T-helper 22 cell (primary cell): ENCODE measurements around the gene SUPT6H.

Experiments used
- DNase-seq: peaks from one replicate; pipeline ENCODE4 v3.0.0-alpha.2; 2020; ENCODE audit warnings: low read depth

The SUPT6H gene

DNA sequence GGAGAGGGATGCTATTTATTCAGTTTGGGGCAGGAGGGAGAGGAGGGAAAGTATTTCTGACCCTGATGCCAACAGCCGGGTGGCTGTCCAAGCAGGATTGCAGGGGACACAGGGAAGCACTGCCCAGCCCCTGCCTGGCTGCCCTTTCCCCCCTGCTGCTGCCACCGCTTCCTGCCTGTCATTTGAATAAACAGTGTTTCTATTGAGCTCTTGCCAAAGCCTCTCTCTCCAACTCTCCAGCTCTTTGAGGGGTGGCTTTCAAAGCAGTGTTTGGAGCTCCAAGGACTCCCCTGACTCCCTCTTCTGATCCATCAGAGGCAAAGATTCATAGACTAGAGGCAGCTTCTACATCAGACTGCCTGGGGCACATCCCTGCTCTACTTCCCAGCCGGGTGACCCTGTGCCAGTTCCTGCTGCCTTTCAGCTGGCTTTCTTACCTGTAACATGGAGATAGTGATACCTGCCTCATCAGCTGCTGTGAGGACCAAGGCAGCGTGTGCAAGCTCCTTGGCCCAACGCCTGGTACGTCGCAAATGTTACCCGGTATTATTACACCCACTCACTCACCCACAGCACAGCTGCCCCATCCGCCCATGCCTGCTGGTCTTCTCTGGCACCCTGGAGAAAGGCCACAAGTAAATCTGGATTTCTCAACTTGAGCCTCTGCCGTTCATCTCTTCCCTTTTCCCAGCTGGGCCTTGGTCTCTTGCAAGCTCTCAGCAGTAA is 40.2 kb downstream of the SUPT6H start:
- no peak for DNase-seq

DNA sequence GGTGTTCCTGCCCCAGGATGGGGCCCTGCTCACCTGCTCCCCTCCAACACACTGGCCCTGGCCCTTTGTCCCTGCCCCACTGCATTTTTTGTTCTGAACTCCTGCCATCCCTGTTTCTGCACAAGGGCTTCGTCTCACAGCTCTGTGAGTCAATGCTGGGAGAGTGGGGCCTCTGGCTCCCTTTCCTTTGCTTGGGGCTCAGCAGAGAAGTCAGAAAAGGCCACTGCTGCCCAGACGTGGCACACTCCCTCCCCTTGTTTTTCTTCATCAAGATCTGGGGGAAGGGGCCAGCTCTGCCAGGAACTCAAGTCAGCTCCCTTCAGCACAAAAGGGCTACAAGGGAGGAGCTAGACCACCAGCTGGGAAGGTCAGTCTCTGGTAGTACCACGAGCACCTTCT is 40.7 kb downstream of the SUPT6H start:
- no peak for DNase-seq

DNA sequence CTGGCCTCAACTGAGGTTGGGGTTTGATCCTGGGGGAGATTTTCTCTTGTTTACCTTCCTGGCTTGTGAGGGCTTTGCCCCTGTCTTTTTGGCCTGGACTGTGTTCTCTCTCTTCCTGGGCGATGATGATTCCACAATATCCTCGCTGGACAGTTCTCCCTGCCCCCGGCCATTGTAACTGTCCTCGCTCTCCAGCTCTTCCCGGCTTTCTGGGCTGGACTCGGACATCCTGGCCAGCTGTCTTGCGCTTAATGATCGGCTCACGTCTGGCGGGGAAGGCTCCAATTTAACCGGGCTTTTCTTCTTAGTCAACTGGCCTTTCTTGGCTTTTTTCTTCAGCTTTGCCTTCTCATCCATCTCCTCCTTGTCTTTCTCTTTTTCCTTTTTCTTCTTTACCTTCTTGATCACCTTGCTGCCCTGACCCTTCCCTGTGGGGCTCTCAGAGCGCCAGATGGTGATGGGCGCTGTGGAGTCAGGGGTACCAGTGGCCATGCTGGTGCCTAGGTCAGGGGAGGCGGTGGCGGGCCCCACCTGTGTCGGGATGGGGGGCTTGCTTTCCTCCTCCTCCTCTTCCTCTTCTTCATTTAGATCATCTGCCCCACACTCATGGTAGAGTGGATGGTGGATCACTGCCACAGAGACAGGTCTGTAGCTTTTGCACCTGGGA is 41.7 kb downstream of the SUPT6H start:
- no peak for DNase-seq

DNA sequence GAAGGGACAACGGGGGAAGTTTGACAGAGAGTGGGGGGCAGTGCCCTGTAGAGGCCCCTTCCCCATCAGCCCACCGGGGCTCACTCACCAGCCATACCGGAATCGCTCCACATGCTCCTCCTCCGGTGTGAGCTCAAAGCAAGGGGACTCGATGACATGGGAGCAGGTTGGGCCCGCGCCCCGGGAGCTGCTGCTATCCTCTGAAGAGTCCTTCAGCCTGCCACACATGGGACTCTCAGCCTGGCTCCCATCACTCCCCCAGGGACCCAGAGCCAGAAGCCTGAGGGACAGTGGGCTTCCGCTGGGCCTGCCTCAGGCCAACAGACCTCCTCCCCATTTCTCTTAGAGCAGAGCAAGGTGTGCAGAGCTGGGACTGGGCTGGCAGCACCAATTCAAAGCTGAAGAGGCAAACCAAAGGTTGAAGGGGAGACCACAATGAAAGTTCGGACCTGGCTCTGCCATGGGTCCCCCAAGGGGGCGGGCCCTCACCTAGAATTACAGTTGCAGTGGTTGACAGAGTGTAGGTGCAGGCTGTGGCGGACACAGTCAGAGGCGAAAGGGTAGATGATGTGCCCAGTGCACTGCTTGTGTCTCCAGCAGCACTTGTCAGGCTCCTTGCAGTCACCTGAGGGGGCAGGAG is 42.3 kb downstream of the SUPT6H start:
- DNase-seq, result no peak

DNA sequence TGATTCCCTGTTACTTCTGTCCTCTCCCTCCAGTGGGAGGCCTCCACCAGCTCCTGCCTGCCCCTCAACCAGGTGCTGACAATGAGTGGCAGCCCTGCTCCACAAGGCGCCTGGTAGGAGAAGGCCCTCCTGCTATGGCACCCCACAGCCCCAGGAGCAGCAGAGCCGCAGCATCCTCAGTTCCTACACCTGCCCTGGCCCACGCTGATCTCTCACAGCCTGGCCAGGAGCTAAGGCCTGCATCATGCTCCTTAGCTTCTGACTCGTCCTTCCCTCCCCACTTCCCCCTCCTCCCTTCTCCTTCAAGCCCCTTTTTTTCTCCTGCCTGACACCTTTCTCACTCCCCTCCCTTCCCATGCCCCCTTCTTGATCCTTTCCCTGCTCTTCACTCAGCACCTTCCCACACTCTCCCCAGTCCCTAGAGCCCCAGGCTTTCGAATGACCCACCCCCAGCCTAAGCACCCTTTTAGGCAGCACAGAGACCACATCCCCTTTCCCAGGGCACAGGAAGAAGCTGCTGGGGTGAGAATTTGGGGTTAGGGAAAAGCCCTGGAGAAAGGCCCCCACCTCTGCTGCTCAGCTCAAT is 43.2 kb downstream of the SUPT6H start:
- DNase-seq, result no peak

DNA sequence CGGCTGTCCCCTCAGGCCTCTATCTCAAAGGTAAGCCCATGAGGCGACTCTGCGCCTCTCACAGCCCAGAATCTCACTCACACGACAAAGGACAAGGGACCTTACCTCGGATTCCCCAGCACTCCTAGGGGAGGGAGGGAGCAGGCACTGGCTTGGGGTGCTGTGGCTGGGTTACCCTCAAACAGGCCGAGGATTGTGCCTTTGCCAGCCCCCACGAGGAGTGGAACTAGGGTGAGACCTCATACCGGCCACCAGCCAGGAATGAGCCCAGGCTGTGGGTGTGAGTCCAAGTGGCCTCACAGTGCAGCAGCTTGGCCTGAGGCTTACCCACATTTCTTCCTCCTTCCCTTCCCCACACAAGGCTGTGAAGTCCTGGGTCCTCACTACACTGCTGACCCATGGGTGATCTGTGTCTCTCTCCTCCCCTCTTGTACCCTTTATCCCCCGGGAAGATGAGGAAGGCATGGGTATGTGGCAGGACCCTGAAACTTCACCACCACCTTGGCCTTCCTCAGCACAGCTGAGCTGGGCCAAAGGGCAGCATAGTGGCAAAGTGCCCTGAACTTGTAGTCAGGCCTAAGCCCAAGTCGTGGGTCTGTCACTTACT is 43.8 kb downstream of the SUPT6H start:
- DNase-seq, result no peak

DNA sequence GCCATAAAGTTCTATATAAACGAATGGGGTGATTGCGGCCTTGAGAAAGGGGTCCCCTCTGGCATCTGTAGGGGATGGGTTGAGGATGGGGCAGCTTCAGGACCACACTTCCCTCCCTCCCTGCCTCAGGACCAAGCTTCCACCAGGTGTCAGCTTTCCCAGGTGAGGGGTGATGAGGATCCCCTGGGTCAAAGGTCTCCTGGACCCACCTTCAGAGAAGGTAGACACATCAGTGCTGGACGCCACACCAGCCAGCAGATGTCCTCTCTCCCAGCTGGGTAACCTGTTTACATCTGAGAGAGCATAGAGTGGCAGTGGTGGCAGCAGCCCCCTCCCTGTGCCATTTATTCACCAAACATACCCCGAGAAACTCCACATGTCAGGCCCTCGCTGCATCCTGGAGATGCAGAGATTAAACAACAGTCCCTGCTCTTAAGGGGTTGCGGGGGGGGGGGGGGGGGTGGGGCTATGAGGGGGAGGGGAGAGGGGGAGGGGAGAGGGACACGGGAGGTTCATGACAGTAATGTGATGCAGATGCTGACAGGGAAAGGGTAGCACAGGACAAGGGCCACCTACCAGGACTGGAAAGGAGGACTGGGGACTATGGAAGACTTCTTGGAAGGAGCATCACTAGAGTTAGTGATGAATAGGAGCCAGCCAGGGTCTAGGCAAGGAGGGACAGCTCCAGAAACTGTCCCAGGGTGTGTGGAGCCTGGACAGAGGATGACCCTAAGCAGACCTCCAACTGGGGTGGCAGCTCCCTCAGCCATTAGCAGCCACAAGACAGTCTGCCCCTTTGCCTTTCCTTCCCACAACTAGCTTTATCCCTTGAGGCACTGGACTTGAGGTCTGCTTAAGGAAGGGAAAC is 44.7 kb downstream of the SUPT6H start:
- DNase-seq, result no peak

DNA sequence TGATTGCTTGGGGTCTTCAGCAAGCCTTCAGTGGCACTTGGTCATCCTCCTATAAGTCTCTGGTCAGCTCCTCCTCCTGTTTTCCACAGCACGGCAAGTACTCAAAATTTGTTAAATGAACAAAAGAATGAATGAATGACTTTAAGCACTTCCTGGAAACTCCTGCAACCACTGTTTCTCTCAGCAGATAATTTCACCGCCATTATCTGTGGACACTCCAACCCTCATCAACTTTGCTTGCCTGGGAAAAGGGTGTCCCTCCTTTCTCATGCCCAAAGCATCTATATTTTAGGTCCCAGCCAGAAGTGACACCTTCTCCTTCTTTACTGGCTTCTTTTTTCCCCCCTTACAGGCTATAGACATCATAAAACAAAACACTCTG is 45.3 kb downstream of the SUPT6H start:
- no peak for DNase-seq

DNA sequence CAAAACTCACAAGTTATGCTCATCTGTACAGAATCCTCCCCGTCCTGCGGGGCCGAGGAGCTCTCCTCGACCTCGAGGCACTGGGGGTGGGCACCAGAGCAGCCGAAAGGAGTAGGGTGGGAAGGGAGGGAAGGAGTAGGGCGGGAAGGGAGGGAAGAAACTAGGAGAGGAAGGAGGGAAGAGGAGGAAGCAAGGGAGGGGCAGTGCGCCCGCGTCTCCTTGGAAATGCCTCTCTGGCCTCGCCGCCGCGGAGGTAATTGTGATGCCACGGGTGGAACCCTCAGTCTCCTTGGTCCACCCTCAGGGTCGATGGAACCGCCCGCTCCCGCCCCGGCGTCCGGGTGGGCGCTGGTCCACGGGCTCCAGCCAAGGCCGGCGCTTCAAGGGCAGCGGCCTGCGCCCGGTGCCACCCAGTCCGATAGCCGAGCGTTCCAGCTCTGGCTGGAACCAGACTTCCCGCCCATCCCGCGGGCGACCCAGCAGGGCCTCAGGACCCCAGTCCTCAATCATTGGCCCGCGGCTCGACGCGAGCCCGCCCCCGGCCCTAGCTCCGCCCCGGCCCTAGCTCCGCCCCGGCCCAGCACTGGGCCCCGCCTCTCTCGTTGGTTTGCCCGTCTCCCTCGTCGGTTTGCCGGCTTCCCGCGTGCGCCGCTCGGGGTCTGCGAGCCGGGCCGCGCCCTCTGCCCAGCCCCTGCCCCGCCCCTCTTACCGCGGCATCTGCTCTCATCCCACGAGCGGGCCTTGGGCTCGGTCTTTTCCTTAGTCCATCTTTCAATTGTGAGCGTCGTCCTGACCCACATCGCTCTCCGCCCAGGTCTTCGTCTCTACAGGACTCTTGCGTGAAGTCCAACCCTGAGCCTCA is 49.1 kb downstream of the SUPT6H start:
- DNase-seq, result peak; percentile 83

DNA sequence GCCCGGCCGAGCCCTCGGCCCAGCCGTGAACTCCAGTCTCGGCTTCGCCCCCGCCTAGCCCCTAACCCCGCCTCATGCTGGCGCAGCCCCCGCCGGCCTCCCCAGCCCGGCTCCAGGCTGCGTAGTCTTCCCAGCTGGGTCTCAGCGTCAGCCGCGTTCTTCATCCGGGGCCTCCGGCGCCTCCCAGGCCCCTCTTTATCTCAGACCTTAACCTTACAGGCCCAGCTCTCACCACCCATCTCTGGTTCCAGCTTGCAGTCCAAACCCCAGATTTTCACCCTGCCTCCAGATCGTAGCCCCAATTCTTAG is 49.7 kb downstream of the SUPT6H start, which contains the start of gene PROCA1:
PROCA1 (minus strand) TSS at position 166 of the 309 bp plus-strand sequence. CDS start 228 bp downstream, outside the sequence.
- DNase-seq, result peak; percentile 27

DNA sequence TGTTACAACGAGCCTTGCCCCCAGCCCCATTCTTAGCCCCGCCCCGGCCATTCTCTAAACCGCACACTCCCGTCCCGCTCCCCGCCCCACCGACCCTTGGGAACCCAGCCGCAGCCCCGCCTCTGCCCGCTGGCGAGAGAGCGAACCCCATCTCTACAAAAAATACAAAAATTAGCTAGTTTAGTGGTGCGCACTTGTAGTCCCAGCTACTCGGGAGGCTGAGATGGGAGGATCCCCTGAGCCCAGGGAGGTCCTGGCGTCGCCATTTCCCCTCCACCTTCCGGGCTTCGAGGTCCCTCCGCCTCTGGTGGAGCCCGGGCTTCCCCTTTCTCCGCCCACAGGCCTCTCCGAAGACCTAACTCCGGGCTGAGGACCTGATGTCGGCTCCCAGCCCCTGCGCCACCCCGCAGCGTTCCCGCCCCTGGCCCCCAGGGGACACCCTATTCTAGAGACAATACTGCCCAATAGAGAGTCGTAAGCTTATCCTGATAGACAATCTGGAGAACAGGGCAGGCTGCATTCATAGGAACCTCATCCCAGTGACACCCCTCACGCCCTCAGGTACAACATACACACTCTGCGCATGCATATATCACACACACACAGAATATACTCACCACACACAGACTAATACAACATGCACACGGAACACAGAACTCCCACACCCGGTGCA is 50.2 kb downstream of the SUPT6H start:
- DNase-seq, result peak; percentile 53

DNA sequence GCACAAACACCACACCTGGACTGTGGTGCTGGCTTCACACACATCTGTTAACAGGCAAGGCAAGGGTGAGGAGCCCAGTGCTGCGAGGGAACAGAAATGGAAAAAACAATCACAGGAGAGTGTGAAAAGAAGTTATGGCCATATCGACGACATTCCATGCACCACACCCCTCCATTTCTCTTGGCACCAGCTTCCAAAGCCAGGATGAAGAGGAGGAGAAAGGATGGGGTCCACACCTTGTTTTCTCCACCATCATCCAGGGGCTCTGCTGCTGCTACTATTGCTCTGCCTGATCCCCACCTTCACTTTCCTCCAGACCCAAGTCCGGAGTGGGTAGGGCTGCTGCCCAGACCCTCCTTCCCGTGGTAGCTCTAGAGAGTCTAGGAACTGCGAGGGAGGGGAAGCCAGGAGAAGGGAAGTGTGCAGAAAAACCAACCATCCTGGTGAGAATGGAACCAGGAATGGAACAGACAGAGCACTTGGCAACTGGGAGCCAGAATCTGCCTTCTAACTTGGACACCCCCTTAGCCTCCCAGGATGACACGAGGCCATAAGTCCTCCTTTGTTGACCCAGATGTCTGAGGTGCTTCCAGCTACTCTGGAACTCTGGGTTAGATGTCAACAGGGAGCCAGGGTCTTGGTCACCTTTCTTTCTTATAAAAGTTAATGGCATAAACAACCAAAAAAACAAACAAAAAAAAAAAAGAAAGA is 50.9 kb downstream of the SUPT6H start:
- DNase-seq, result no peak

DNA sequence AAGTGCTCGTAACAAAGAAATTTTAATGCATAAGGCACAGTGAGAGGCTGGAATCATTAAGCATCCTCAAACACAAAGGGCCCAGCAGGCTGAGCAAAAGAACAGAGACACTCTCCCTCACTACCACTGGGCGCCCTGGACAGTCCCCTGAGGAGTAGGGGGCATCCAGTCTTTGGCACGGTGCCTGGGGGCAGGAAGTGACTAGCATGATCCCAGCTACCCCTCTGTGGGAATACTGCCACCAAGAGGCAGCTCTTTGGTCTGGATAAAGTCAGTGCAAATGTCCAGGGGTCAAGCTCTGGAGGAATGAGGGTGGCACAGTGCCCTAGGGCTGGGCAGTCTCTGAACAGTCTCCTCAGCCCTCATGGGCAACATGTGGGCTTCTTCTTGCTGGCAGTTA is 52.3 kb downstream of the SUPT6H start:
- DNase-seq, result no peak

DNA sequence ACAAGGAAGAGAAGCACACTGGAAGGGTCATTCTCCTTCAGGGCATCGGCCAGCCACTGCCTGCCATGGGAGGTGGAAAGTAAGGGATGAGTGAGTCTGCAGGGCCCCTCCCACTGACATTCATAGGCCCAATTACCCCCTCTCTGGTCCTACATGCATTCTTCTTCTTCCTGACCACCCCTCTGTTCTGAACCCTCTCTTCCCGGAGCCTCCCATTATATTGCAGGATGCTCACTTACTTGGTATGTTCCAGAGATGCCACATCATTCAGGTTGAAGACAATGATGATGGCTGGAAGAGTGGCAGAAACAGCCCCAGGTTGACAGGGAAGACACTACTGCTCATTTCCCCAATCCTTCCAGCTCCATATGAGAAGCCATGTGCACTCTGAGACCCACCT is 53.2 kb downstream of the SUPT6H start:
- no peak for DNase-seq

DNA sequence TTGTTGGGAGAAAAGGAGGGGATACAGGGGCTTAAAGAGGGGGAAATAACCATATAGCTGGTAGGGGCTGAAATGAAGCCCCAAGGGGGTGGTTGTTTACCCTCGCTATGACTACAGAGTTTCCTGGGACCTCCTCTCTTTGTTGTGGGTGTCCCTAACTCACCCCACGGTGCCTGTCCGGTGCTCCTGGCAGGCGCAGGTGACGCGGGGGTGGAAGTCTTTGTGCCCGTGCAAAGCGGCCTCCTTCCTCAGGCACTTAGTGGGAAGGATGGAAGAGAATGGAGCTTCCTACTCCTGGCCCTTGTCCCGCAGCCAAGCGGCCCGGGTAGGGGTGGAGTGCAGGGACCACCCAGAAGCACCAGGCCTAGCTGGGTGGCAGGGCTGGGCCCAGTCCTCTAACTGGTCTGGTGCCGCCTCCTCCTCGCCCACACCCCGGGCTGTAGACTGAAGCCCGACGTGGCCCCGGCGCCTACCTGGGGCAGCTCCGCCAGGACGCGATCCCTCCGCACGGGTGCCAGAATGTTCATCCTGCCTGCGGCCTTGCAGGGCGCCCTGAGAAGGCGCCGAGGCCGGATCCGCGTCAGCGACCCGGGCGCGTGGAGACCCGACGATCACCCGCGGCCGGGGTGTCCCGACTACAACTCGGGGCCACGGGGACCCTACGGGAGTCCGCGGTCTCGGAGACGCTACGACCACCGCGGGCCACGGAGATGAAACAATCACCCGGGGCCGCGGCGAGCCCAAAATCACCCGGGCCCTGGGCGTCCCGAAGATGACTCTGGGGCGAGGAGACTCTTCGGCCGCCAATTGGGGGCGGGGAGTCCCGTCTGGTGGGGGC is 55.0 kb downstream of the SUPT6H start:
- no peak for DNase-seq

DNA sequence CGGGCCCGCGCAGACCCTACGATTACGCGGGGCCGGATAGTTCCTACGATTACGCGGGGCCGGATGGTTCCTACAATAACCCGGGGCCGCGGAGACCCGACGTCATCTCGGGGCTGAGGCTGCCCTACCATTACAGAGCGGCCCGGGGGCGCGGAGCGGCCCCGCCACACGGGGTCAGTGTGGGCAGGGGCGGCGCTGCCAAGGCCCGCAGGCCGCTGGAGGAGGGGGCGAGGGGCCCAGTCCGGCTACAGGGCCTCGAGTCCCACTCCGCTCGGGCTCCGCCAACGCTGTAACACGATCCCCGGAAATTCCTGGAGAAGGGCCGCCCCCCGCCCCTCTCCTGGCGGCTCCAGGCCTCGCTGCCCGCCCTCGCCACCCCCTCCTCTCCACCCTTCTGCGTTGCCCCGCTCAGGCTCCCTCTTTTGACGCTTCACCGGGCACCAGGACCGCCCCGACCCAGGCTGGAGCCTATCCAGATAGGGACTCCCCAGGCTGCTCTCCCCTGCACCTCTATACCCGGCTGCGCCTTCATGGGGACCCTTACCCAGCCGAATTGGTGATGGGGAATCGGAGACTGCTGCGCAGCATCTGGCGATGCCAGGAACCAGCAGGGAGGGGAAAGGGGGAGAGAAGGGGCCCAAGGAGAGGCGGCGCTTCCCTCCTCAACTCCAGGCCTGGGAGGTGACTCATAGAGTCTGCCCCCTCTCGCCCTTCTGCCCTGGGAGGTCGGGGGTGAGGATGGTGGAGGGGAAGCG is 55.8 kb downstream of the SUPT6H start, which contains the start of gene RAB34:
RAB34 (minus strand) TSS at position 291 of the 755 bp plus-strand sequence. CDS start 602 bp downstream, outside the sequence.
- DNase-seq, result no peak

DNA sequence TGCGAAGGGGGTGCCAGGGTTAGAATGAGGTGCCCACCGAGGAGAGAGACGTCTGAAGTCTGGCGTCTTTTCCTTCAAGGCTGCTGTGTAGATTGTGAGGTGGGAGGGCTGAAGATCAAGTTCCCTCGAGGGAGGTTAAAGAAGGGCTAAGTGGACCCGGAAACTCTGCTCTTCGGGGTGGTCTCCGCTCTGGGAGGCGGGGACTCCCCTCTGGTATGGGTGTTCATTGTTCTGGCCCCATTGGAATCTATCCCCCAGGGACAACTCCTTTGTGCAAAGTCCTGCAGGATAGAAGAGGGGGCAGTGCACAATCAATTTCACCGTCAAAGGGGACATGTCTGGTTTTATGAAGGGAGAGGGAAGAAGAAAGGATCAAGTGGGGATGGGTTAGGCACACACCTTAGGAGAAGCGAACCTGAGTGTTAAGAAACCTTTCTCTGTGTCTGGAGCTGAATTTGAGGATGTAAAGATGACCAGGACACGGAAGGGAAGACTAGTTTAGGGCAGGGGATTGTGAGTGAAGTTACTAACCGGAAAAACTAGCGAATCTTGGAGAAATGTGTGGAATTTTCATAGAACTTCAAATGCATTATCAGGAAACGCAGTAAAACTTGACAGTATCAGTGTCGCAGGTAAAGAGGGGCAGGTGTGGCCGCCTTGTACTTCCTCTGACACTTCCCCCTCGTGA is 56.5 kb downstream of the SUPT6H start:
- DNase-seq, result no peak
